Hepatocyte (in vitro differentiated cells): ENCODE data around the gene TTC27. TPM values are rescaled to one million over a fixed set of nuclear protein-coding genes. Genes with fewer than 3 reads are reported as not detected.

Experiments used
- DNase-seq: peaks from one replicate; pipeline ENCODE4 v3.0.0-alpha.2; 2016; ENCODE audit warnings: low spot score
- H2AFZ ChIP-seq: fragments of 200-600 bp; sonication (generic); 2 replicates; pipeline ENCODE4 v1.6.0; 2016; ENCODE audit warnings: antibody characterized with exemption, mild to moderate bottlenecking
- H3K27ac ChIP-seq: fragments of 200-600 bp; sonication (generic); 2 replicates; pipeline ENCODE4 v1.5.1; 2016; ENCODE audit warnings: mild to moderate bottlenecking
- H3K27me3 ChIP-seq: fragments of 200-600 bp; sonication (generic); 2 replicates; pipeline ENCODE4 v1.6.1; 2016
- H3K36me3 ChIP-seq: fragments of 200-600 bp; sonication (generic); replicated peaks from 2 replicates; pipeline ENCODE4 v1.5.1; 2016; ENCODE audit warnings: low read depth; ENCODE audit not compliant: insufficient read depth
- H3K4me1 ChIP-seq: fragments of 200-600 bp; sonication (generic); 2 replicates; pipeline ENCODE4 v1.5.1; 2016; ENCODE audit warnings: mild to moderate bottlenecking, moderate library complexity; ENCODE audit not compliant: insufficient read depth
- H3K4me2 ChIP-seq: fragments of 200-600 bp; sonication (generic); 2 replicates; pipeline ENCODE4 v1.6.0; 2016
- H3K4me3 ChIP-seq: fragments of 200-600 bp; sonication (generic); 2 replicates; pipeline ENCODE4 v1.5.1; 2016; ENCODE audit warnings: mild to moderate bottlenecking
- H3K79me2 ChIP-seq: fragments of 200-600 bp; sonication (generic); 2 replicates; pipeline ENCODE4 v1.6.0; 2017; ENCODE audit warnings: mild to moderate bottlenecking
- H3K9me2 ChIP-seq: fragments of 200-600 bp; sonication (generic); replicated peaks from 2 replicates; pipeline ENCODE4 v1.6.0; 2017; ENCODE audit warnings: mild to moderate bottlenecking; ENCODE audit not compliant: insufficient read depth
- H3K9me3 ChIP-seq: fragments of 200-600 bp; sonication (generic); 2 replicates; pipeline ENCODE4 v1.5.1; 2016; ENCODE audit warnings: low read depth, mild to moderate bottlenecking
- H4K20me1 ChIP-seq: fragments of 200-600 bp; sonication (generic); 2 replicates; pipeline ENCODE4 v1.6.0; 2016; ENCODE audit warnings: mild to moderate bottlenecking; ENCODE audit not compliant: insufficient read depth, poor library complexity, severe bottlenecking
- EZH2 ChIP-seq: fragments of 200-600 bp; sonication (generic); IDR thresholded peaks from 2 replicates; pipeline ENCODE4 v1.6.1; 2016; ENCODE audit warnings: antibody characterized with exemption, mild to moderate bottlenecking, borderline replicate concordance
- EZH2phosphoT487 ChIP-seq: fragments of 200-600 bp; sonication (generic); IDR thresholded peaks from one replicate; pipeline ENCODE4 v1.6.1; 2018; ENCODE audit warnings: antibody characterized with exemption, mild to moderate bottlenecking, low read depth, moderate library complexity; ENCODE audit not compliant: unreplicated experiment, severe bottlenecking
- WGBS: methylation state at CpG from one replicate; pipeline ENCODE4 v1.1.6; 2016; ENCODE audit warnings: low lambda C conversion rate; ENCODE audit errors: missing lambda C conversion rate; 5-methylcytosine and 5-hydroxymethylcytosine counted together
- polyA plus RNA-seq: library from polyadenylated mRNA; unstranded; fragments of >200 nt; fragmentation: Nextera tagmentation; extraction: Ambion mirVana; gene quantifications from 2 replicates; pipeline ENCODE4 v1.2.1, GENCODE V29; 2016
- total RNA-seq: library from RNA; depleted of rRNA; stranded (reverse); fragments of >200 nt; gene quantifications from 2 replicates; pipeline ENCODE4 v1.2.3, GENCODE V29; 2014
- TF ChIP-seq, protein P1 (sequence below): fragments of 200-600 bp; sonication (generic); IDR thresholded peaks from 2 replicates; pipeline ENCODE4 v1.5.1; 2016; ENCODE audit warnings: antibody characterized with exemption, mild to moderate bottlenecking; ENCODE audit not compliant: poor library complexity

Gene TTC27
- total and polyA plus RNA-seq, 2 experiments from 2014 or later: 10.7 to 12.7 TPM

DNA sequence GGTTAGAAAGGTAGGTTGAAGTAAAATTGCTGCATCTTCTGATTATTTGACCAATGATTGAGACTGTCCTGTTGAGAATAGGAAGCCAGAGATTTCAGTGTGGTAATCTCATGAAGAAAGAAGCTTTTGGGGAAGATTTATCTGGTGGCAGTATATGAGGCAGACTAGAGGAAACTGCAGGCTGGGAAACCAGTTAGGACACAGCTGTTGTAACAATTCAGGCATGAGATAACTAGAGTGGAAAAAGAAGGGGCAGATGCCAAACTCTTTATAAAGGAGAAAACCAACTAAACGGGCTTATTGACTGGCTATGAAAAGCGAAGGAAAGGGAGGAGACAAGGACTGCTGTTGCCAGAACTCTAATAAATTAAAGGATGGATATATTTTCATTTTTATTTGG lies 155.6 kb downstream of the TTC27 start:
- Histone ChIP-seq H3K4me3 (no peak overlapping the region), H3K27ac (no peak overlapping the region), H2AFZ (no peak overlapping the region), H3K4me1 (peaks cover 6% of the 10 kb centered on the region), H3K79me2 (no peaks in the 10 kb centered on the region), H3K27me3 (no peaks in the 10 kb centered on the region), H3K9me3 (peaks cover 23% of the 10 kb centered on the region), H3K36me3 (no peaks in the 10 kb centered on the region), H4K20me1 (no peaks in the 10 kb centered on the region), H3K9me2 (no peaks in the 10 kb centered on the region), H3K4me2 (no peak overlapping the region)
- 88% methylated on average over 2 of the region's 2 CpGs for WGBS
- TF ChIP-seq EZH2phosphoT487: no peak
- TF ChIP-seq EZH2: no peak
- TF ChIP-seq, protein P1, sequence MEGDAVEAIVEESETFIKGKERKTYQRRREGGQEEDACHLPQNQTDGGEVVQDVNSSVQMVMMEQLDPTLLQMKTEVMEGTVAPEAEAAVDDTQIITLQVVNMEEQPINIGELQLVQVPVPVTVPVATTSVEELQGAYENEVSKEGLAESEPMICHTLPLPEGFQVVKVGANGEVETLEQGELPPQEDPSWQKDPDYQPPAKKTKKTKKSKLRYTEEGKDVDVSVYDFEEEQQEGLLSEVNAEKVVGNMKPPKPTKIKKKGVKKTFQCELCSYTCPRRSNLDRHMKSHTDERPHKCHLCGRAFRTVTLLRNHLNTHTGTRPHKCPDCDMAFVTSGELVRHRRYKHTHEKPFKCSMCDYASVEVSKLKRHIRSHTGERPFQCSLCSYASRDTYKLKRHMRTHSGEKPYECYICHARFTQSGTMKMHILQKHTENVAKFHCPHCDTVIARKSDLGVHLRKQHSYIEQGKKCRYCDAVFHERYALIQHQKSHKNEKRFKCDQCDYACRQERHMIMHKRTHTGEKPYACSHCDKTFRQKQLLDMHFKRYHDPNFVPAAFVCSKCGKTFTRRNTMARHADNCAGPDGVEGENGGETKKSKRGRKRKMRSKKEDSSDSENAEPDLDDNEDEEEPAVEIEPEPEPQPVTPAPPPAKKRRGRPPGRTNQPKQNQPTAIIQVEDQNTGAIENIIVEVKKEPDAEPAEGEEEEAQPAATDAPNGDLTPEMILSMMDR: no peak
- no peak for DNase-seq

DNA sequence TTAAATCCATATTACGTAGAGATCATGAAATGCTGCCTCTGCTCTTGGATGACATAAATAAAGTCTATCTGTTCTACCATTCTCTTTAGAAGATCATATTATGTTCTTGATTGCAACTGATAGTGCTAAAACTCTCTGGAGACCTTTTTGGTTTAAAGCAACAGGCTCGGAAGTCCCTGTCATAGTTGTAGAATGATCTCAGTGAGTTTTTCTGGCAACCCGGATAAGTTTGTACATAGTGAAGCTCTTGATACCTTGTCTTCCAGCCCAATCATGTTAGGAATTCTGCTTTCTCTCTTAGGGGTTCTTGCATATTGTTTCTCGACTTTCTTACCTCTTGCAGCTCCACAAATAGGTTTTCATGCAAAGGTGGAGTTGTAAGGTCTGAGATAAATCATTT lies 156.1 kb downstream of the TTC27 start:
- Histone ChIP-seq H4K20me1 (no peaks in the 10 kb centered on the region), H3K79me2 (no peaks in the 10 kb centered on the region), H3K27ac (no peak overlapping the region), H3K4me3 (no peak overlapping the region), H3K27me3 (no peaks in the 10 kb centered on the region), H3K4me2 (no peak overlapping the region), H3K4me1 (peaks cover 6% of the 10 kb centered on the region), H3K9me2 (no peaks in the 10 kb centered on the region), H3K36me3 (no peaks in the 10 kb centered on the region), H3K9me3 (peaks cover 23% of the 10 kb centered on the region), H2AFZ (no peak overlapping the region)
- TF ChIP-seq, protein P1: no peak
- TF ChIP-seq EZH2phosphoT487: no peak
- TF ChIP-seq EZH2: no peak
- no peak for DNase-seq
- WGBS: 90% methylated on average over 4 of the region's 4 CpGs

DNA sequence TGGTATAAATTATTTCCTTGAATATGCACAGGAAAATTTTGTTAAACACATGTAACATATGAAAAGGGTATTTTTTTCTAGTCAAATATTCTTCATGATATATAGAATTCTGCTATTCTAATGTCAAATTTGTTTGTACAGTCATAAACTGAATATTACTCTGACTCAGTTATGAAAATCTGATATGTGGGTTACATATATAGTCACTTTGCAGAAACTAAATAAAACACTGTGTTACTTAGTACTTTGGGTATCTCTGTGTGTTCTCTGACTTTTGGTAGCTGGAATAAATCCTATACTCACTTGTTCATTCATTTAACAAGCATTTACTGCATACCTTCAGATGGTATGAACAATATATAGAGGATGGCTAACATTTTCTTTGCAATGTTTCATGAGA lies 159.4 kb downstream of the TTC27 start:
- H3K4me1 ChIP-seq: peaks cover 6% of the 10 kb centered on the region
- no peak overlapping the region for H3K27ac ChIP-seq
- no peaks in the 10 kb centered on the region for H3K9me2 ChIP-seq
- H3K79me2 ChIP-seq: no peaks in the 10 kb centered on the region
- no peak overlapping the region for H2AFZ ChIP-seq
- H3K27me3 ChIP-seq: no peaks in the 10 kb centered on the region
- no peaks in the 10 kb centered on the region for H4K20me1 ChIP-seq
- no peaks in the 10 kb centered on the region for H3K9me3 ChIP-seq
- TF ChIP-seq EZH2: no peak
- TF ChIP-seq EZH2phosphoT487: no peak
- TF ChIP-seq, protein P1: no peak
- DNase-seq: no peak
- H3K4me3 ChIP-seq: no peak overlapping the region
- H3K4me2 ChIP-seq: no peak overlapping the region
- H3K36me3 ChIP-seq: no peaks in the 10 kb centered on the region

DNA sequence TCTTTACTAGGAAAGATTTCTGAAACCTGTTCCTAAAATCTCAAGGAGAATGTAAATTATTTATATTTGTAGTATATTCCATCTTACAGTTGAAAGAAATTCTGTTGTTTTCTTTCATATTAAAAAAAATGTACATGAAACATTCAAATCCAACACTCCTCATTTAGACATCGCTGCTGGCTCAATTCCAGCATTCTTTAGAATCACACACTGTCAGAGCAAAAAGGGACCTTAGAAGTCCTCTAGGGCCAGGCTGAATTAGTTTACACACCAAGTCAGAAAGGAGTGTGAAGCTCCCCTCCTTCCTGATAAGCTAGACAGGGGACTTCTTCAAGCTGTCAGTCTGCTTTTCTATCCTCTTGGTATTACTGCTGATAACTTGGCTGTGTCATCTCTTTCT lies 160.3 kb downstream of the TTC27 start:
- Histone ChIP-seq H4K20me1 (no peaks in the 10 kb centered on the region), H3K36me3 (no peaks in the 10 kb centered on the region), H3K4me3 (no peak overlapping the region), H2AFZ (no peak overlapping the region), H3K9me3 (no peaks in the 10 kb centered on the region), H3K9me2 (no peaks in the 10 kb centered on the region), H3K79me2 (no peaks in the 10 kb centered on the region), H3K4me1 (peaks cover 6% of the 10 kb centered on the region), H3K27me3 (no peaks in the 10 kb centered on the region), H3K4me2 (no peak overlapping the region), H3K27ac (no peak overlapping the region)
- TF ChIP-seq EZH2phosphoT487 (no peak), EZH2 (no peak)
- TF ChIP-seq, protein P1: no peak
- WGBS: 68% methylated on average over 1 of the region's 1 CpG
- DNase-seq: no peak
